Duodenal mucosa (tissue), 2 donors: ENCODE results near the gene CNGA3.

Experiments
- H3K27ac ChIP-seq: one replicate; pipeline ENCODE4 v1.7.0; 2013; ENCODE audit warnings: low read depth, low read length
- H3K27me3 ChIP-seq, 2 donors: one replicate each; pipeline ENCODE4 v1.7.0; 2013; ENCODE audit warnings: low read length in 2 of 2, control low read depth in 1 of 2; ENCODE audit not compliant: insufficient read depth in 2 of 2, control insufficient read depth in 1 of 2
- H3K36me3 ChIP-seq, 2 donors: one replicate each; pipeline ENCODE4 v1.7.0; 2013; ENCODE audit warnings: low read length in 2 of 2, control low read depth in 1 of 2; ENCODE audit not compliant: insufficient read depth in 2 of 2, control insufficient read depth in 1 of 2
- H3K4me1 ChIP-seq, 2 donors: one replicate each; pipeline ENCODE4 v1.7.0; 2013; ENCODE audit warnings: low read length in 2 of 2, control low read depth in 1 of 2; ENCODE audit not compliant: insufficient read depth in 2 of 2, control insufficient read depth in 1 of 2
- H3K4me3 ChIP-seq, 2 donors: one replicate each; pipeline ENCODE4 v1.7.0; 2013; ENCODE audit warnings: low read length in 2 of 2, low read depth in 1 of 2
- H3K9ac ChIP-seq, 2 donors: one replicate each; pipeline ENCODE4 v1.7.0; 2013; ENCODE audit warnings: low read length in 2 of 2, low read depth in 1 of 2
- H3K9me3 ChIP-seq, 2 donors: one replicate each; pipeline ENCODE4 v1.7.0; 2013; ENCODE audit warnings: low read length in 2 of 2, control low read depth in 1 of 2; ENCODE audit not compliant: control insufficient read depth in 1 of 2

The CNGA3 gene

DNA sequence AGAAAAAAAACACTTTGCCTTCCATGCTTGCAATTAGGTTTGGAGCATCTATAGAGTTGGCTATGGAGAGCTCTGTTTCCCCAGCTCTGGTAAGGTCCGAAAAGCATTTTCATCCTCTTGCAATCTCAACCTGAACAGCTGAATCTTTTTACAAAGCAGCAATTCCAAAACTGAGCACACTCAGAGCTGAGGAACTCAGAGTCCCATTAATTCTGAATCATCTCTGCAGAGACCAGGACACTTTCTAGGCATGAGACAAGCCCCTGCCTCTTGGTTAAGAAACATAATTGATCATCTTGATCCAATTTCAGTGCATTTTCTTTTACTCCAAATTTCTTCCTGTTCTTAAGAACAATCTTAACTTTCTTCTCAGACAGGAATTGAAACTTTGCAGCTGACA is 4.2 kb downstream of the CNGA3 start:
- Histone ChIP-seq H3K36me3 (no peaks in the 10 kb centered on the region), H3K27ac (no peak overlapping the region), H3K27me3 (peaks cover 44 to 45% of the 10 kb centered on the region in 2 donors), H3K9ac (no peak overlapping the region), H3K4me1 (no peaks in the 10 kb centered on the region), H3K9me3 (no peaks in the 10 kb centered on the region), H3K4me3 (no peak overlapping the region)

DNA sequence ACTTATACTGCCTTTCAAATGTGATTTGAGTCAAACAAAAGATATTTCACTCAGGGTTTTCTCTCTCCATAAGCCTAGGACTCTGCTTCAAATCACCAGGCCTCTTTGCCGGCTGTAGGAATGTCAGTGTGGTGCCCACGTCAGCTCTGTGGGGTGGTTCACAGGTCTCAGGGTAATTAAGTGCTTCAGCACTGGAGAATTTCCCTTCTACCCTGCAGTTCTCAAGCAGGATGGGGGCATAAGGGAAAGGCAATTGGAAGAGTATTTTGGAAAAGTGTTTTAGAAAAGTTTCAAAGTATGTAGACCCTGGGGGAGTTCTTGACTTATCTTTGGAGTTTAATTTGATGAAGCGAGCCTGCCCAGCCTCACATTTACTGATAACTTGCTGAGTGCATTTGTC is 9.6 kb downstream of the CNGA3 start:
- H3K36me3 ChIP-seq = no peaks in the 10 kb centered on the region
- H3K27me3 ChIP-seq = peaks cover 4% of the 10 kb centered on the region in 2 donors
- H3K9ac ChIP-seq = no peak overlapping the region
- H3K9me3 ChIP-seq = no peaks in the 10 kb centered on the region
- no peak overlapping the region for H3K4me3 ChIP-seq
- no peaks in the 10 kb centered on the region for H3K4me1 ChIP-seq
- no peak overlapping the region for H3K27ac ChIP-seq

DNA sequence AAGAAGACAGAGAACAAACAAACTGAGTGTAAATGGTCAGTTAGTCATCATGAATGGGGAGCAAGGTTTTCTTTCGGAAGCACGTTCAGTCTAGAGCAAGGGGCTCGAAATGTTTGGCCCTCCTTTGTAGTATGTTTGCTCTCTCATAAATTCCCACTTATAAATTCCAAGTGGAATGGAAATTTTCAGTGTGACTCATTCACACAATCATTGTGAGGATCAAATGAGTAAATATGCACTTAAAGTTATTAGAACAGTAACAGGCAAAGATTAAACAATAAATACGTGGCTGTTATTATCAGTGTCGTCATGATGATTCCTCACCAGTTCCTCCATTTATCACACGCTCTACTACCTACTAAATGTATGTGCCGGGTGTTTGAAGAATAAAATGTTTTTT is 10.5 kb downstream of the CNGA3 start:
- Histone ChIP-seq H3K36me3 (no peaks in the 10 kb centered on the region), H3K27ac (no peak overlapping the region)

DNA sequence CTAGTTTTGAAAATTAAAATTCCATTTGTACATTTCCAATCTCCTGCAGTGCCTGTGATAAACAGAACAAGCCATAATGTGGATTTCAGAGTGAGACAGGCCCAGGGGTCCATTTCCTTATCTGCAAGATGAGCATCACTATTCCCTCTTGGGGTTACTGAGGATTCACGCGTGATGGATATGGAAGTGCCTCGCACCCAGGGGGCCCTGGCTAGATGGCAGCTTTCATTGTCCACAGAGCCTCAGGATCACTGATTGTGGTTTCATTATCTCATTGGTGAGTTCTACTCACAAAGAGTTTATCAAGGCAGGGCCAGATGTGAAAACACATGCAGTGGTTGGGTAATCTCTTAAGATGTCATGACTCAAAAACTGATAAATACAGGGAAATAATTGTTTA is 11.6 kb downstream of the CNGA3 start:
- Histone ChIP-seq H3K4me1 (no peaks in the 10 kb centered on the region), H3K9ac (no peak overlapping the region), H3K36me3 (no peaks in the 10 kb centered on the region), H3K27me3 (peaks cover 2 to 4% of the 10 kb centered on the region in 2 donors), H3K4me3 (no peak overlapping the region), H3K27ac (no peak overlapping the region), H3K9me3 (no peaks in the 10 kb centered on the region)

More for the DNA sequence above, 10.5 kb downstream of the CNGA3 start:
- H3K27me3 ChIP-seq = peaks cover 4% of the 10 kb centered on the region in 2 donors
- no peaks in the 10 kb centered on the region for H3K4me1 ChIP-seq
- H3K9me3 ChIP-seq = no peaks in the 10 kb centered on the region
- no peak overlapping the region for H3K9ac ChIP-seq
- no peak overlapping the region for H3K4me3 ChIP-seq

DNA sequence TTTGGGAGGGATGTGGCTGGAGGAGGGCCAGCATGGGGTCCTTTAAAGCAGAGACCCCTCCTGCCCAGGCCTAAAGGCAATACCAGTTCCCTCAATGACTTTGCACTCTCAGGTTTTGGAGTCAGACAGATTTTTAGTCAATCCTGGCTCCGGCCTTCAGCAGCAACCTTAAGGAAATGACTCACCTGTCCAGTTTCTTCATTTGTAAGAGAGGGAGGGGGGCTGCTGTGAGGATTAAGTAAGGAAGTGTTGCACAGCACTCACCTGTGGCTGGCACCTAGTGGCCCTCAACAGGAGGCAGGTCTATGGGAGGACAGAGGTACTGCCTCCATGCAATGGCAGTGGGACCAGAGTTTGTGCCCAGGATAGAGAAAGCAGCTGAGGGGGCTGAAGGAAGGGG is 13.7 kb downstream of the CNGA3 start:
- H3K27me3 ChIP-seq = peaks cover 2 to 4% of the 10 kb centered on the region in 2 donors
- H3K9ac ChIP-seq = no peak overlapping the region
- H3K9me3 ChIP-seq = no peaks in the 10 kb centered on the region
- H3K4me3 ChIP-seq = no peak overlapping the region
- H3K27ac ChIP-seq = no peak overlapping the region
- H3K4me1 ChIP-seq = no peaks in the 10 kb centered on the region
- no peaks in the 10 kb centered on the region for H3K36me3 ChIP-seq

DNA sequence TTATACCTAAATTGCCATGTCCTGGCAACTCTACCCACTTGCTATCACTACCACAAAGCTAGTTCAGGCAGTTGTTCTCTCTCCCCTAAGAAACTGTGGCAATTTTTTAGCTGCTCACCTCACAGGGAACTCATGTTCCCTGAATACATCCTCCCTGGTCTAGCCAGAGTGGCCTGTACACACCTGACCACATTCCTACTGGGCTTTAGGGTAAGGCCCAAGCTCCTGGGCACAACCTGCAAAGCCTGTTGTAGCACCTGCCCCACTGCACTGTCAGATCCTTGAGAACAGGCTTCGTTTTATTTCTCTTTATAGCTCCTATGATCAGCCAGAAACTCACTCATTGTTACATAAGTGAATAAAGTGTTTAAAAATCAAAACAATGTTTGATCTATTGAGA is 21.5 kb downstream of the CNGA3 start:
- Histone ChIP-seq H3K9ac (no peak overlapping the region), H3K27me3 (no peaks in the 10 kb centered on the region)

DNA sequence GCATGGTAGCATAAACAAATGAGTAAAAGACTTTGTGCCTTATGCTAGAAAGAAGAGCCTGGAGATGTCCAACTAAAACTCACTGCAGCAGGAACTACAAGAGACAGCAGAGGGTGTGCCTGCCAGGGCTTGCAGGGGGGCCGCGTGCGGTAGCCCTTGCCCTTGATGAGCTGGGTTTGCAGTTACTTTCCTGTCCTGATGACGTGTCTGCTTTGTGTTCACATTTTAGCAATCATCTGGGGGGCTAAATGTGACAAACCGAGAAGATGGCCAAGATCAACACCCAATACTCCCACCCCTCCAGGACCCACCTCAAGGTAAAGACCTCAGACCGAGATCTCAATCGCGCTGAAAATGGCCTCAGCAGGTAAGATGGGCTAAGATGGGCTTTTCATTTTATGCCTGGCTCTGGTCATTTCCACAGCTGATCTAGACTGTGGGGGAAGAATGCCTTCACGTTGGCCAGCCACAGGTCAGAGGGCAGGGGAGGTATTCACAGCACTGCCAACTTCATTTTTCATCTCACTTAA is 23.5 kb downstream of the CNGA3 start:
- peaks cover 0 to 9% of the 10 kb centered on the region in 2 donors for H3K9me3 ChIP-seq
- H3K27ac ChIP-seq = no peak overlapping the region
- H3K4me1 ChIP-seq = no peaks in the 10 kb centered on the region
- H3K36me3 ChIP-seq = no peaks in the 10 kb centered on the region
- H3K9ac ChIP-seq = no peak overlapping the region
- H3K27me3 ChIP-seq = no peaks in the 10 kb centered on the region
- H3K4me3 ChIP-seq = no peak overlapping the region

More for the DNA sequence above, 21.5 kb downstream of the CNGA3 start:
- Histone ChIP-seq H3K36me3 (no peaks in the 10 kb centered on the region), H3K9me3 (peaks cover 0 to 9% of the 10 kb centered on the region in 2 donors), H3K27ac (no peak overlapping the region), H3K4me3 (no peak overlapping the region), H3K4me1 (no peaks in the 10 kb centered on the region)

DNA sequence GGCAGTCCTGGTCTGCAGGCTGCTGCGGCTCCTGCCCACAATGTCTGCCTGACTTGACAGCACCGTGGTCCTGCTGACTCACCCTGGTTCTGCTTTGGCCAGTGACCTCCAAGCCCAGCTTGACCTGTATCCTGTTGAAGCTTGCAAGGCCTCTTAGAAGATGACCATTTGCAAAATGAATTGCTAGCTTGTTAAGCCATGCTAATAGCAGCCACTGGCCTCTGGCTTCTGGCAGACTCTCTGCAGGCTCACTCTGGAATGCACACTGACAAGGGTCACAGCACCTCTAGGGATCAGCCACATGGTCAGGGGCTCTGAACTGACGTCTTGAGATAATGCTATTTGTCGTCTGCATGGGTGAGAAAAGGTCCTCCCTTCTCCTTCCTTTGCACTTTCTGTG is 25.9 kb downstream of the CNGA3 start:
- H3K4me3 ChIP-seq = no peak overlapping the region
- no peak overlapping the region for H3K9ac ChIP-seq
- H3K9me3 ChIP-seq = peaks cover 0 to 9% of the 10 kb centered on the region in 2 donors
- no peaks in the 10 kb centered on the region for H3K36me3 ChIP-seq
- peaks cover 0 to 8% of the 10 kb centered on the region in 2 donors for H3K27me3 ChIP-seq
- H3K27ac ChIP-seq = no peak overlapping the region
- H3K4me1 ChIP-seq = no peaks in the 10 kb centered on the region

DNA sequence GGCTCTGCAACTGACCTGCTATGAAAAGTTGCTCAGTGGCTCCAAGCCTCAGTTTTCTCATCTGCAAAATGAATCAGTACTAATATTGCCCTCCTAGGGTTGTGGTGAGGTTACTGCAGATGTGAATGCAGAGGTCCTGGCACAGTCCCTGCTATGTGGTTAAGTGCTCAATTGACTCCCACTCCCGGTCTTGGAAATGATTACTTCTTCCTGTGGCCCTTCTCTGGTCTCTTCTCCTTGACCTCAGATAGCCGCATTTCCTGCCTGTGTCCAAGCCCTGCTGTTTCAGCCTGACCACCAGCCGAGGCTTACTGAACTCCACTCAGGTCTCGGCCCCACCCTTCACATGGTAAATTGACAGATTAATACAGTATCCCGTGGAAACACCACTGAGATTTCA is 26.3 kb downstream of the CNGA3 start:
- Histone ChIP-seq H3K9ac (no peak overlapping the region), H3K9me3 (peaks cover 0 to 8% of the 10 kb centered on the region in 2 donors), H3K27me3 (peaks cover 0 to 8% of the 10 kb centered on the region in 2 donors), H3K4me3 (no peak overlapping the region), H3K4me1 (no peaks in the 10 kb centered on the region), H3K27ac (no peak overlapping the region), H3K36me3 (no peaks in the 10 kb centered on the region)

DNA sequence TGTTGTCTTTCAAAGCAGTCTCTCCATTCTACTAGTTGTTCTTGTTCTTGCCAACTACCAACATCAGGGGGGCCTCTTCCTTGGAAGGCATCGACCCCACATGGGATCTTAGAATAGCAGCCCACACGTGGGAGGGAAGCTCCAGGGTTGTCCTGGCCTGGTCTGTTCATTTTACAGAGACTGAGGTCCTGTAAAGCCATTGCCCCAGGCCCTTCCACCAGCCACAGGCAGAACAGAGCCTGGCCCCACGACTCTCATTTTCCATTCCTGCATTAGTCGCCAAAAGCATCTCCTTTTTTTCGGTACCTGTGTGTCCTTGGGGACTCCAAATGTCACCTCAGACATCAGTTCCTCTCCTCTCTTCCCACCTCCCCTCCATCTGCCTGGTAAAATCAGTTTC is 28.0 kb downstream of the CNGA3 start:
- Histone ChIP-seq H3K9me3 (no peaks in the 10 kb centered on the region), H3K36me3 (no peaks in the 10 kb centered on the region), H3K9ac (no peak overlapping the region), H3K4me3 (no peak overlapping the region), H3K27ac (no peak overlapping the region), H3K27me3 (peaks cover 0 to 8% of the 10 kb centered on the region in 2 donors), H3K4me1 (no peaks in the 10 kb centered on the region)
